GM12864 (cell line): ENCODE data around the gene RHPN2.

ENCODE experiments used
- DNase-seq: peaks from one replicate; pipeline ENCODE4 v3.0.0-alpha.2; 2011; ENCODE audit warnings: low read depth
- H3K4me3 ChIP-seq: 2 replicates; pipeline ENCODE4 v1.5.1; 2011; ENCODE audit warnings: mild to moderate bottlenecking, low read depth, low read length, control low read depth
- CTCF ChIP-seq: IDR thresholded peaks from 2 replicates; pipeline ENCODE4 v1.5.1; 2011; ENCODE audit warnings: low read depth, mild to moderate bottlenecking, moderate library complexity, low read length, control low read depth, inconsistent platforms; ENCODE audit errors: missing control alignments

RHPN2 gene

GRCh38 chr19:33066543-33066942, 1.9 kb upstream of the RHPN2 start:
- H3K4me3 ChIP-seq, result no peak overlapping the region
- no peak for DNase-seq

GRCh38 chr19:33064458-33064791, 263 bp downstream of the RHPN2 start:
- H3K4me3 ChIP-seq, result peak overlapping the region; percentile 55
- TF ChIP-seq CTCF, result peak; percentile 6
- no peak for DNase-seq

More at GRCh38 chr19:33066543-33066942, 1.9 kb upstream of the RHPN2 start:
- no peak for TF ChIP-seq CTCF

- peak overlapping the region; percentile 55 for H3K4me3 ChIP-seq
- no peak for DNase-seq
- TF ChIP-seq CTCF, result no peak
Observed at GRCh38 chr19:33063753-33064457, 783 bp downstream of the RHPN2 start.

GRCh38 chr19:33063356-33063752, 1.3 kb downstream of the RHPN2 start:
- peak overlapping the region; percentile 55; the same call in 1 of the 2 replicates for H3K4me3 ChIP-seq
- TF ChIP-seq CTCF, result no peak
- no peak for DNase-seq

- H3K4me3 ChIP-seq, result no peak overlapping the region
- no peak for TF ChIP-seq CTCF
- DNase-seq, result no peak
Observed at GRCh38 chr19:33062902-33063301, 1.8 kb downstream of the RHPN2 start.

GRCh38 chr19:33060586-33060985, 4.1 kb downstream of the RHPN2 start:
- DNase-seq, result no peak
- no peak for TF ChIP-seq CTCF
- no peak overlapping the region for H3K4me3 ChIP-seq

GRCh38 chr19:33055718-33056117, 9.0 kb downstream of the RHPN2 start:
- no peak for TF ChIP-seq CTCF

More at GRCh38 chr19:33055718-33056117, 9.0 kb downstream of the RHPN2 start:
- DNase-seq, result no peak
- no peak overlapping the region for H3K4me3 ChIP-seq
